H9 (cell line): Measurements from ENCODE around the gene KRTAP1-3. TPM values are rescaled to one million over a fixed set of nuclear protein-coding genes. Genes with fewer than 3 reads are reported as not detected.
"Not testable (repeated sequence)": the region's sequence is repeated elsewhere in the genome, so short reads cannot be mapped to it uniquely, and the experiment has no call there.

Experiments used
- DNase-seq: peaks from one replicate; pipeline ENCODE4 v3.0.0-alpha.2; 2017
- H2AFZ ChIP-seq: one replicate; pipeline ENCODE4 v1.6.1; 2013; ENCODE audit warnings: mild to moderate bottlenecking, low read length, control low read depth, moderate library complexity
- H2AK5ac ChIP-seq: 2 replicates; pipeline ENCODE4 v1.6.1; 2013; ENCODE audit warnings: low read length, control low read depth, mixed read lengths; ENCODE audit not compliant: insufficient read length
- H2BK120ac ChIP-seq: one replicate; pipeline ENCODE4 v1.6.1; 2013; ENCODE audit warnings: low read depth, mild to moderate bottlenecking, low read length, control low read depth, inconsistent platforms; ENCODE audit not compliant: poor library complexity, severe bottlenecking
- H2BK12ac ChIP-seq: 2 replicates; pipeline ENCODE4 v1.6.1; 2013; ENCODE audit warnings: low read length, control low read depth, mixed read lengths, low read depth; ENCODE audit not compliant: insufficient read length
- H2BK15ac ChIP-seq: 2 replicates; pipeline ENCODE4 v1.6.1; 2013; ENCODE audit warnings: low read depth, low read length, control low read depth
- H2BK20ac ChIP-seq: one replicate; pipeline ENCODE4 v1.6.1; 2013; ENCODE audit warnings: low read depth, mild to moderate bottlenecking, low read length, control low read depth, inconsistent platforms; ENCODE audit not compliant: poor library complexity, severe bottlenecking
- H2BK5ac ChIP-seq: 2 replicates; pipeline ENCODE4 v1.6.1; 2013; ENCODE audit warnings: low read length, control low read depth, mixed read lengths; ENCODE audit not compliant: insufficient read length
- H3K14ac ChIP-seq: 2 replicates; pipeline ENCODE4 v1.6.1; 2013; ENCODE audit warnings: low read length, control low read depth; ENCODE audit not compliant: insufficient read depth
- H3K18ac ChIP-seq: 2 replicates; pipeline ENCODE4 v1.6.1; 2013; ENCODE audit warnings: low read depth, mild to moderate bottlenecking, mixed read lengths, low read length, control low read depth; ENCODE audit not compliant: insufficient read length
- H3K23ac ChIP-seq: 2 replicates; pipeline ENCODE4 v1.6.1; 2013; ENCODE audit warnings: low read length, control low read depth, mixed read lengths, low read depth; ENCODE audit not compliant: insufficient read length
- H3K23me2 ChIP-seq: 2 replicates; pipeline ENCODE4 v1.6.1; 2013; ENCODE audit warnings: low read depth, mild to moderate bottlenecking, mixed read lengths, low read length, control low read depth; ENCODE audit not compliant: insufficient read length, poor library complexity, severe bottlenecking
- H3K27ac ChIP-seq: 2 replicates; pipeline ENCODE4 v1.5.1; 2013; ENCODE audit warnings: low read length, control low read depth, mixed read lengths, low read depth; ENCODE audit not compliant: insufficient read length
- H3K27me3 ChIP-seq: 2 replicates; pipeline ENCODE4 v1.6.1; 2013; ENCODE audit warnings: low read length, control low read depth, inconsistent platforms; ENCODE audit not compliant: insufficient read depth
- H3K4ac ChIP-seq: 2 replicates; pipeline ENCODE4 v1.6.1; 2013; ENCODE audit warnings: low read depth, mild to moderate bottlenecking, control low read depth, inconsistent platforms, low read length, moderate library complexity
- H3K4me1 ChIP-seq: 2 replicates; pipeline ENCODE4 v1.6.1; 2013; ENCODE audit warnings: low read length, control low read depth, inconsistent platforms; ENCODE audit not compliant: insufficient read depth
- H3K4me2 ChIP-seq: 2 replicates; pipeline ENCODE4 v1.6.1; 2013; ENCODE audit warnings: low read length, control low read depth, mixed read lengths; ENCODE audit not compliant: insufficient read length, insufficient read depth
- H3K56ac ChIP-seq: 2 replicates; pipeline ENCODE4 v1.6.1; 2013; ENCODE audit warnings: low read depth, mild to moderate bottlenecking, mixed read lengths, low read length, control low read depth; ENCODE audit not compliant: insufficient read length
- H3K79me1 ChIP-seq: 2 replicates; pipeline ENCODE4 v1.6.1; 2013; ENCODE audit warnings: low read depth, mild to moderate bottlenecking, moderate library complexity, low read length, control low read depth, inconsistent platforms; ENCODE audit not compliant: insufficient read depth, poor library complexity, severe bottlenecking
- H3K79me2 ChIP-seq: 2 replicates; pipeline ENCODE4 v1.6.1; 2013; ENCODE audit warnings: low read length, control low read depth, inconsistent platforms; ENCODE audit not compliant: insufficient read depth
- H3K9ac ChIP-seq: 2 replicates; pipeline ENCODE4 v1.6.1; 2013; ENCODE audit warnings: low read length, control low read depth, mixed read lengths; ENCODE audit not compliant: insufficient read length; ENCODE audit errors: extremely low read depth
- H3K9me3 ChIP-seq: one replicate; pipeline ENCODE4 v1.6.1; 2013; ENCODE audit warnings: low read depth, low read length, inconsistent platforms; ENCODE audit not compliant: control insufficient read depth
- H3T11ph ChIP-seq: one replicate; pipeline ENCODE4 v1.6.1; 2013; ENCODE audit warnings: mild to moderate bottlenecking, low read length, control low read depth, inconsistent platforms
- H4K20me1 ChIP-seq: one replicate; pipeline ENCODE4 v1.6.1; 2013; ENCODE audit not compliant: control insufficient read depth, insufficient read length, insufficient read depth
- H4K5ac ChIP-seq: 2 replicates; pipeline ENCODE4 v1.6.1; 2013; ENCODE audit warnings: low read depth, mild to moderate bottlenecking, mixed read lengths, low read length, control low read depth; ENCODE audit not compliant: insufficient read length
- H4K8ac ChIP-seq: replicated peaks from 2 replicates; pipeline ENCODE4 v1.6.1; 2013; ENCODE audit warnings: low read length, control low read depth, mixed read lengths, low read depth; ENCODE audit not compliant: insufficient read length
- H4K91ac ChIP-seq: 2 replicates; pipeline ENCODE4 v1.6.1; 2013; ENCODE audit warnings: low read depth, mild to moderate bottlenecking, moderate library complexity, mixed read lengths, low read length, control low read depth; ENCODE audit not compliant: insufficient read length
- H3K27ac Mint-ChIP-seq, 3 experiments: 2 replicates in 2 of 3; 3 replicates in 1 of 3; pipeline ENCODE4 v1.8.0; 2020 to 2021; ENCODE audit warnings: mixed read lengths in 3 of 3, mild to moderate bottlenecking in 1 of 3, moderate library complexity in 1 of 3
- H3K27me3 Mint-ChIP-seq: 2 replicates; pipeline ENCODE4 v1.8.0; 2021; ENCODE audit warnings: low read depth, mild to moderate bottlenecking, moderate library complexity, mixed read lengths
- H3K36me3 Mint-ChIP-seq, 3 experiments: 2 replicates in 2 of 3; 3 replicates in 1 of 3; pipeline ENCODE4 v1.8.0; 2020 to 2021; ENCODE audit warnings: low read depth in 3 of 3, mixed read lengths in 3 of 3; ENCODE audit not compliant: insufficient read depth in 1 of 3
- H3K4me1 Mint-ChIP-seq, 2 experiments: 2 replicates each; pipeline ENCODE4 v1.8.0; 2020; ENCODE audit warnings: mixed read lengths in 2 of 2
- H3K4me3 Mint-ChIP-seq, 2 experiments: 2 replicates in 1 of 2; 3 replicates in 1 of 2; pipeline ENCODE4 v1.8.0; 2020 to 2021; ENCODE audit warnings: mild to moderate bottlenecking in 2 of 2, mixed read lengths in 2 of 2, moderate library complexity in 1 of 2
- H3K9me3 Mint-ChIP-seq, 2 experiments: 2 replicates in 1 of 2; 3 replicates in 1 of 2; pipeline ENCODE4 v1.8.0; 2020; ENCODE audit warnings: mild to moderate bottlenecking in 2 of 2, mixed read lengths in 2 of 2, moderate library complexity in 1 of 2
- CTCF ChIP-seq: fragments of 200-600 bp; sonication (generic); conservative IDR thresholded peaks from 3 replicates; pipeline ENCODE4 v1.8.0; 2021; ENCODE audit warnings: antibody characterized with exemption, mild to moderate bottlenecking
- WGBS: extraction: QIAGEN DNeasy Blood & Tissue Kit; methylation state at CpG from one replicate; pipeline ENCODE4 v1.1.7; 2013; ENCODE audit warnings: missing lambda C conversion rate, low lambda C conversion rate, mixed read lengths; ENCODE audit not compliant: insufficient read length; ENCODE audit errors: extremely low coverage; 5-methylcytosine and 5-hydroxymethylcytosine counted together
- total RNA-seq: library from RNA; stranded (reverse); gene quantifications from 2 replicates; pipeline ENCODE4 v1.2.1, GENCODE V29; 2021

The KRTAP1-3 gene
- total RNA-seq, 1 experiment from 2014 or later = not detected

DNA sequence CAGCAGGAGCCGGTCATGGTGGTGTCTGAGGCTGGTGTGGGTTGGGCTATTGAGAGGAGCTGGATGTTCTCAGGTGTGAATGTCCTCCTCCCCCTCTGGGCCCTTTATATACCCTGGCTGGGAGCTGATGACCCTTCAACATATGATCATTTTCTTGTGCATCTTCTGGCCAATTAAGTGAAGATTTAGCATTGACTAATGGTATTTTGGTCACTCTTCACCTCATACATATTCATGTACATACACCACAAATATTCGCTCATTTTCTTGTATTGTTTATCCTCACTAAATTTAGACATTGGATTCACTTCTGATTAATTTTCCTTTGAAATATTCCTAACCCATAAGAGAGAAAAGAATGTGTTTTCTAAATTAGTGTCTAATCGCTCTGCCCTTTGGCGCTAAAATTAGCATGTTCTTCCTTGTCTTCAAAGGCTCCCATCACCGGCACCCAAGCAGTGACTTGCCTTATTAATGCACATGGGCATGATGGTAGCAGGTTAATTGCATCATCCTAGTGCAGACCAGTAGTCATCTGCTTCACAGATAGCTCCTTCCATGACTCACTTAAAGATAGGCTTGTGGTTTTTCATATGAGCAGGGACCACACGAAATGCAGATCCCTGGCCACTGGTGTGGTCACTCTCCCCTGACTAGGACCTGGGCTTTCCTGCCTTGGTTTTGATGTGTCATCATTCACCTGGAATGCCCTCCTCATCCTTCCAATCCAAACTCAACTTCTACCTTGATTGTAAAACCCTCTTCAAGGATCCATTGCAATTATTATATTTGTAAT is 31.4 kb upstream of the KRTAP1-3 start, which contains the start of gene KRTAP2-4:
Gene KRTAP2-4 (minus strand): TSS at position 51 of the 796 bp plus-strand sequence. CDS start 34 bp downstream, at position 17.
- 0 out of 4 replicates have a peak, but pooled peaks cover 0 to 5% of the 10 kb centered on the region in 2 experiments for H3K4me1 Mint-ChIP-seq
- no peaks in the 10 kb centered on the region for H3K4me1 ChIP-seq
- WGBS = no CpG with 5 or more reads among the region's 6 CpGs
- no peak within 1 kb of the TSS for H3K18ac ChIP-seq
- no peak within 1 kb of the TSS for H2BK15ac ChIP-seq
- H3K14ac ChIP-seq = no peak within 1 kb of the TSS
- H3K27me3 ChIP-seq = no peaks in the 10 kb centered on the region
- no peak within 1 kb of the TSS for H3T11ph ChIP-seq
- H4K20me1 ChIP-seq = no peaks in the 10 kb centered on the region
- no peak within 1 kb of the TSS for H2AK5ac ChIP-seq
- no peaks in the 10 kb centered on the region for H3K36me3 Mint-ChIP-seq
- H2AFZ ChIP-seq = no peak within 1 kb of the TSS
- H3K56ac ChIP-seq = no peak within 1 kb of the TSS
- no peak within 1 kb of the TSS for H3K23ac ChIP-seq
- H2BK120ac ChIP-seq = no peak within 1 kb of the TSS
- no peak within 1 kb of the TSS for H2BK12ac ChIP-seq
- H3K4me2 ChIP-seq = no peak within 1 kb of the TSS
- H2BK20ac ChIP-seq = no peak within 1 kb of the TSS
- no peak within 1 kb of the TSS for H3K9ac ChIP-seq
- H4K5ac ChIP-seq = no peak within 1 kb of the TSS
- no peaks in the 10 kb centered on the region for H3K9me3 Mint-ChIP-seq
- no peaks in the 10 kb centered on the region for H3K79me2 ChIP-seq
- no peak within 1 kb of the TSS for H4K8ac ChIP-seq
- no peak within 1 kb of the TSS for H3K4ac ChIP-seq
- TF ChIP-seq CTCF = no peak
- H2BK5ac ChIP-seq = no peak within 1 kb of the TSS
- no peak within 1 kb of the TSS for H3K27ac ChIP-seq
- no peaks in the 10 kb centered on the region for H3K9me3 ChIP-seq
- no peak for DNase-seq
- no peak within 1 kb of the TSS for H4K91ac ChIP-seq
- H3K4me3 Mint-ChIP-seq = no peak within 1 kb of the TSS
- no peaks in the 10 kb centered on the region for H3K79me1 ChIP-seq
- no peaks in the 10 kb centered on the region for H3K27me3 Mint-ChIP-seq
- H3K23me2 ChIP-seq = no peaks in the 10 kb centered on the region
- no peak within 1 kb of the TSS for H3K27ac Mint-ChIP-seq

- not testable (repeated sequence) for H3K79me1 ChIP-seq, H3K27ac ChIP-seq, H3K23me2 ChIP-seq, H3K27ac Mint-ChIP-seq, H3K9ac ChIP-seq, DNase-seq, H3K79me2 ChIP-seq, H3T11ph ChIP-seq, H3K27me3 Mint-ChIP-seq, H4K91ac ChIP-seq, H3K36me3 Mint-ChIP-seq, H3K9me3 Mint-ChIP-seq, H2BK5ac ChIP-seq, H3K4me1 Mint-ChIP-seq, H2BK20ac ChIP-seq, H3K9me3 ChIP-seq, H3K4me2 ChIP-seq, H3K4me1 ChIP-seq, H4K5ac ChIP-seq, H2BK120ac ChIP-seq, H2BK15ac ChIP-seq, H2BK12ac ChIP-seq, H3K4ac ChIP-seq, H4K20me1 ChIP-seq, H2AK5ac ChIP-seq, H3K4me3 Mint-ChIP-seq, H3K27me3 ChIP-seq, H3K14ac ChIP-seq, H3K56ac ChIP-seq, H3K18ac ChIP-seq, H4K8ac ChIP-seq, H3K23ac ChIP-seq, H2AFZ ChIP-seq
- WGBS = no CpG with 5 or more reads among the region's 16 CpGs
Measured at GRCh38 chr17:41065016-41065689, 30.5 kb upstream of the KRTAP1-3 start.
